Measurements from ENCODE around the gene DLX6. TPM values are rescaled to one million over a fixed set of nuclear protein-coding genes. Genes with fewer than 3 reads are reported as not detected.
A peak's percentile ranks its signal among the peaks of the same experiment; 100 is the strongest.
"Not testable (repeated sequence)": the region's sequence is repeated elsewhere in the genome, so short reads cannot be mapped to it uniquely, and the experiment has no call there.

The DLX6 gene
- total RNA-seq, 1 donor from 2014 or later = not detected

- no peak for DNase-seq (ENCODE audit: low read depth in 2 of 2)
Measured at GRCh38 chr7:97021747-97022490, 16.6 kb downstream of the DLX6 start.

DNA sequence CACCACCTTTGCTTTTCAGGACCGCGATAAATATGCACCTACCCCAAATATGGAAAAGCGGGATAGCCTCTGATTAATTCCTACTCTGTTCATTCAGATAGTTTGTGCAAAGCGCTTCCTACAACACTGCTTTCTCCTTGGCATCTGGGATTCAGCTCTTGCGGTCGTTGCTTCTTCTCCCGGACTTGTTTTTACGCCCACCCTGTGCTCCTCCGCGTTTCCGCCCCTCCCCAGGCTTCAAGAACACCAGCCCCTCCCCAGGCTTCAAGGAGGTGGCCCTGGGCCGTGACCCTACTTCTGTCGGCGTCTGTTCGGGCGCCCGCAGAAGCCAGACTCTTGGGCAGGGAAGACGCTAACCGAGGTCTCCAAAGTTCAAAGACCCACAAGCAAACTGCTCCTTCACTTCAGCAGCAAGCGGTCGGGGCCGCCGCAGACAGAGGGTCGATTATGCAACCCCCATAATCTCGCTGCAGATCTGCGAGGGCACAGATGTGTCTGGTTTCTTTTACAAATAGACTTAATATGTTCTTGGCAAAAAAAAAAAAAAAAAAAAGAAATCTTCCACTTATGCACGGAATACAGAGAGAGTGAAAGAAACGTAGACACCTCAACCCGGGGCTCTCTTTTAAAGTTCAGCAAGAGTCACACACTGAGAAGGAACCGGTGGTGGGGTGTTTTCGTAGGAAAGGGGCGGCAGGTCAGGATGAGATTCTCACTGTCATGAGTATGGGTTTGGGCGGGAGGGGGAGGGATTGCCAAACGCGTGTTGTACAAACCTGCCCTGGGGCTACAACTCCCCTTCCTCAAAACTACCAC, 17.3 kb downstream of the DLX6 start:
- no peak for DNase-seq (ENCODE audit: low read depth in 2 of 2)

DNA sequence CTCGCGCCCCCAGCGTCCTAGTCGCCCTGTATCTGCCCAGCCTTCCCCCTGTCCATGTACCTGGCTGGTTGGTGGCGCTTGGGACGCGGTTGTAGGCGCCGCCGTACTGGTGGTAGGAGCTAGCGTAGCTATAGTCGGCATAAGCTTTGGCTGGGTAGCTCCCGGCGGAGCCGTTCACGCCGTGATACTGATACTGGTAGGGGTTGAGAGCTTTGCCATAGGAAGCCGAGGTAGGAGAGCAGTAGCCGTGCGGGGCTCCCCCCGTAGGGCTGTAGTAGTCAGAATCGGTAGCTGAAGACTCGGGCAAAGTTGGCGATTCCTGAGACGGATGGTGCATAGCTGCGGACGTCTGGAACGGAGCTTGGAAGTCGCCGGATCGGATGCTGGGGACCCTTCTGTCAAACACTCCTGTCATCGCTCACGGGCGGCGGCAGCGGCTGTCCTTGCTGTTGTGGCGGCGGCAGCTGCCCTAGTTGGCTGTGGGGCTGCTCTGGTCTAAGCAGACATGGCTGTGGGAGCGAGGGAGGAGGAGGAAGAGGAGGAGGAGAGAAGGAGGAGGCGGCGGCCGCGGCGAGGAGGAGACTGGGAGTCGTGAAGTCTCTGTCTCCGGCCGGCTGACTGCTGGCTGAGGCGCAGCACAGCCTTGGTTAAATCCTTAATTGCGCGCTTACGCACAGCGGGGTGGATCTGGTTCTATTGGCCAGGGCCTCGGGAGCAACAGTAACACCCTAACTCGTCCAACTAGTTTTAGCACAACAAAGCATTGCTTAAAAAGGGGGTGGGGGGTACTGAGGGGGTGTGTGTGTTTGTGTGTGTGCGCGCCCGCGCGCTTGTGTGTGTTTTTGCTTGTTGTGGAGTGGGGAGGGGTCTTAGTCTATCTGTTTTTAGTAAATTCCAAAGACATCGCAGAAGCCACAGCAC, 19.1 kb downstream of the DLX6 start, which contains the start of gene DLX5:
DLX5 (minus strand) TSS at position 623 of the 921 bp plus-strand sequence; CDS start at position 415, 208 bp downstream.
- no peak for DNase-seq (ENCODE audit: low read depth in 2 of 2)

- DNase-seq (ENCODE audit: low read depth in 2 of 2) = no peak
Measured at GRCh38 chr7:97025130-97025499, 19.8 kb downstream of the DLX6 start.

DNA sequence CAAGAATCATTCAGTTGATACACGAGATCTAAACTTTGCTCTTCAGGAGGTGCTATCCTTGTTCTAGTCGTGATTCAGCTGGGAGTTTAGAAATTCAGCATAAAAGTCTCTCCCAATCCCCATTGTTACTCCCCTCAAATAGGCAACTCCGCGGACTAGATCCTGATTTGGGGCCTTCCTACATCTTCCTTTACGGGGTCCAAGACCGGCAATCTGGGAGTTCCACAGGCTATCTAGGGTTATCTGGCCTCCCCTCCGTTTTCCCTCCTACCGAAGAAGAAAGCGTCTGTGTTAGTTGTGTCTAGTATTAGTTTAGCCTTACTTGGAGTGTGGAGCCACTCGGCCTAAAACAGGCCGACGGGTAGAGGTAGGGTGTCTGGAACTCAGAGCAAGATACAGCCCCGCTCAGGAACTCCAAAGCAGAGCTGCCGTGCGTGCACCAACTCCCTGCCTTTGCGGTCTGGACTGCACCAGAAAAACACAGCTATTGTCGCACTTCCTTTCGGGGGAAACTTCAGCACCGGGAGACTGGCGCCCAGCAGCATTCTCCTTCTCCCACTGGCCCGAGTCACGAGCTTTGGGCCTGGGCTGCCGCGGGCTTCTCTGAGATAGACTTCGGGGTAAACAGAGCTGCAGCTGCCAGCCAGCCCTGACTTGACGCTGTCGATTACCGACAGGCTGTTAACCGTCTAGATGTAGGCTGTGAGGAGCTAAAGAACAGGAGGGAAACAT, 20.8 kb downstream of the DLX6 start:
- peak in 1 of 2 donors; percentile 39 for DNase-seq (ENCODE audit: low read depth in 2 of 2)

DNA sequence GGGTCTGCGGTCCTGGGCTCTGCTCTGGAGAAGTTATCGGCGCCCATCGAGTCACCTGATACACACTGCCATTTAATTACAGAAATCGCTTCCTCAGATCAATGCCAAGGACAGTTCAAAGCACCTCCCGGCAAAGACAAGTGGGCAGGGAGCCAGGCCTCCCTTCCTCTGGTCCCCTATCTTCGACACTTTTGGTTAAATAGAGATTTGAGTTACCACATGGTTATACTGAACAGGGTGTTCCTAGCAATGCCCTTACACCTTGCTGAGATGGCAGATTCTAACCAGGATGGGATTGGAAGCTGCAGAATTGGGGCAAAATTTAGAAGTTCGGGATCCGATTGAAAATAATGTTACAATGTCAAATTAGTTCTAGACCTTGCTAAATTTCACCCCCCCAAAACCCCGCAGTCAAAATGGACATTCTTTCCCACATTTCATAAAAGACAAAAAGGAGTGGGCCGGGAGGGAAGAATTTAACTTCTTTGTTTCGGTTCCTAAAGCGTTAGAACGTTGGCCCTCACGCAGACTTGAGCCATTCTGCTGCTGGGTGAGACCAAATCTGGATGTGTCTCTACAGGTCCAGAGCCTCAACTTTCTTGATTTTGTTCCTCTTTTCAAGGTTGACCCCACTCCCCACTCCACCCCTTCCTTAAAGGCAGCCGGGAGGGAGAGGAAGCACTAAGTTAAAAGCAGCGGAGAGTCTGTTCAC, 21.5 kb downstream of the DLX6 start:
- DNase-seq (ENCODE audit: low read depth in 2 of 2) = no peak

DNA sequence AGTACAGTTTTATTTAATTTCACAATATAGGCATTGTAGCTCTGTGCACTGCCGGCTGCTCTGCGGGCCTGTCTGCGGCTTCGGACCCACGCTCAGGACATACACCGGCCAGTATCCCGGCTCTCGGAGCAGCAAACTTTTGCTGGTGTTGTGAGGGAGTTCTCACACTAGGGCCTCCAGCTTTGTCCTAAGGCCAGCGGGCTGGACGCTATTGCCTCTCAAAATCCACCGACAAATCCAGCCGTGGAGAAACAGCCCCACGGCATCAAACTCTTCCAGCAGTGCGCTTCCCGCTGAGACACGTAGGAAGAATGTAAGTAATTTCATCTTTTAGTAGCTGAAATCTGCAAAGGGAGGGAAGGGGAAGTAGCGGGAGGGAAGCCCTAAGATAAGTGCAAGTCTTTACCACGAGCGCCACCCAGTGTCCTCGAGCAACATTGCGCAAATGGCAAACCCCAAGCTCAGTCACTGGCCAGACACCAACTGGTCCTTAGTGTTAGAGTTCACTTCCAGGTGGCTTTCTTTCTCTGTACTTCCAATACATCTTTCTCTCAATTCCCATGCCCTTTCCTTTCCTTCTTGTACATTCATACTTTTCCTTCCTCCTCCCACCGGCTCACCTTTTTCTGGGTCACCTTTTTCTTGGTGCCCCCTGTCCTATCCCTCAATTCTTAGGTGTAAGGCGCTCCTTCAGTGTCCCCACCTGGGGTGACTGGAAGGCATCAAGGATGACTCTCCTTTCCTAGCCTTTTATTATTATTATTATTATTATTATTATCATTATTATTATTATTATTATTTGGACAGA, 22.3 kb downstream of the DLX6 start:
- peak; percentile 50 to 76 for DNase-seq (ENCODE audit: low read depth in 2 of 2)

- not testable (repeated sequence) for DNase-seq (ENCODE audit: low read depth in 2 of 2)
Measured at GRCh38 chr7:97034213-97034852, 29.0 kb downstream of the DLX6 start.

DNA sequence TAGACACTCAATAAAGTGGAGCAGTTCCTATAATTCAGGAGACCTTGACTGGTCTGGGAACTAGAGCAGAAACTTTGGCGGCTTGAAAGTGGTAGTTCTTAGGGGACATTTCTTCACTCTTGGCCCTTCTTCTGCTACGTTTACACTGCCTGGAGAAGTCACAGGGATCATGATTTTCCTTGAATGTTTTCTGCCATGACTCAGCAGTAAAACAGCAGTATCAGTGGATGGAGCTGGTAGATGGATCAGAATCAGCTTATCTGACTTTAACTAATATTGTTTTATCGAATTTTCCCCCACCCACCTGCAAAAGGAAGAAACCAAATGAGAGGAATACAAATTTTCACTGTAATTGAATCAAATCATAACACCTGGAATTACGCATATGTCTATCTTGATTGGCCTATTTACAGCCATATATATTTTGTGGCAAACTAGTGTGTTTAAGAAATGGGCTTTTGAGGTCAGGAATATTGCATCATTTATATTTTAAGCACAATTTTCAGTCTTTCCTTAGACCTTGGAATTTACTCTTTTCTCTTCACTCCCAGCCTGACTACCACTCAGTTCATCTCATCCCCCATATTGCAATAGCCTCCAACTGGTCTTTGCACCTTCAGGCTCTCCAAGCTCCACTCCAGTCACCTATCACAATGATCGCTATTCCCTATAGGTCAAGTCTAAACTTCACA, 34.2 kb downstream of the DLX6 start:
- no peak for DNase-seq (ENCODE audit: low read depth in 2 of 2)

DNA sequence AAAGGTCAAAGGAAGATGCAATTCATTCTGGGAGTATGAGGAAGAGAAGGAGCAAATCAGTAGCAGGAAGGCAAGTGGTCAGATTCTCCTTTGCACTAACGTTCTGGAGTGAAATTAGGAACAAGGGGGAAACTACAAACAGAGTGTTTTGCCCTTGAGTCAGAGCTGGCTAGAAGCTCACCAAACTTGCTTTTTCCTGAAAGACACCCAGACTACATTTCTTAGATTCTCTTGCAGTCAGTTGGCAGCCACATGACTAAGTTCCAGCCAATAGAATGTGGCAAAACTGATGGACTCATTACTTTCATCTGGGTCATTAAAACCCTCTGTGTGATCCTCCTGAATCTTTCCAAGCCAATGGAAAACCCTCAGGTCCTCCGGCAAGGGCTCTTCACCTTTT, 37.9 kb downstream of the DLX6 start:
- DNase-seq (ENCODE audit: low read depth in 2 of 2) = no peak

Other genes starting within 250 kb of the DLX6 start
- gene DLX5, start 19.3 kb downstream of the DLX6 start, total RNA-seq = not detected in 2 replicates
- 1.8 and 2.2 TPM in 2 replicates for gene SDHAF3, start 112.1 kb downstream of the DLX6 start, total RNA-seq

Data from dermis microvascular lymphatic vessel endothelial cell (primary cell).